Pancreas (tissue), 10 donors: ENCODE data around the gene SUB1. TPM values are rescaled to one million over a fixed set of nuclear protein-coding genes. Genes with fewer than 3 reads are reported as not detected.

ENCODE experiments used
- ATAC-seq, 4 donors: fragments of 200-7000 bp; cut with Tn5 transposase; one replicate each; pipeline versions ENCODE4 v1.8.0 to v1.9.1; 2020; ENCODE audit warnings: mild to moderate bottlenecking in 4 of 4, moderate library complexity in 4 of 4
- DNase-seq, 6 donors: peaks; one replicate each; pipeline ENCODE4 v3.0.0-alpha.2; 2020
- FAIRE-seq: peaks from 2 replicates; lab custom pipeline; 2012; peaks lifted over from hg19 to GRCh38; lab: Jason Lieb, UNC
- H3K27ac ChIP-seq, 4 donors: fragments of 200-600 bp; sonication (generic); 1 replicate in 3 of 4; 2 replicates in 1 of 4; pipeline versions ENCODE4 v1.5.0 to v1.8.0; 2020
- H3K27me3 ChIP-seq, 4 donors: fragments of 200-600 bp; one replicate each; pipeline ENCODE4 v1.8.0; 2021
- H3K36me3 ChIP-seq, 3 donors: fragments of 200-600 bp; sonication (generic) in 1 of 3; one replicate each; pipeline versions ENCODE4 v1.5.0 to v1.8.0; 2020 to 2021
- H3K4me1 ChIP-seq, 3 donors: fragments of 200-600 bp; one replicate each; pipeline ENCODE4 v1.8.0; 2021
- H3K4me3 ChIP-seq, 4 donors: fragments of 200-600 bp; sonication (generic) in 2 of 4; one replicate each; pipeline versions ENCODE4 v1.5.0 to v1.8.0; 2020 to 2021
- H3K9me3 ChIP-seq, 4 donors: fragments of 200-600 bp; one replicate each; pipeline ENCODE4 v1.8.0; 2021
- WGBS, 2 donors: extraction: QIAGEN DNeasy Blood & Tissue Kit; methylation state at CpG; one replicate each; pipeline ENCODE4 v1.1.7; 2013; 5-methylcytosine and 5-hydroxymethylcytosine counted together
- intact Hi-C, 3 donors: fragments of 100-400 bp; cut with DNase I; formaldehyde crosslinking; loops; one replicate each; pipeline versions ENCODE4 v1.11.1 to v1.14.2; 2022
- polyA plus RNA-seq, 2 donors: library from polyadenylated mRNA; stranded (reverse); fragments of 200-250 nt; gene quantifications; one replicate each; pipeline ENCODE4 v1.2.3, GENCODE V29; 2013
- total RNA-seq, 6 donors: library from RNA; stranded (reverse); fragmentation: NEBNext Ultra II Directional in 4 of 6; extraction: Animal tissue kit (Norgen Biotek cat#: 25700) in 4 of 6; gene quantifications; one replicate each; pipeline versions ENCODE4 v1.2.1 to v1.2.4, GENCODE V29; 2021 to 2023
- TF ChIP-seq, protein P1 (sequence below), 4 donors: fragments of 200-600 bp; sonication (generic) in 3 of 4; IDR thresholded peaks; one replicate each; pipeline versions ENCODE4 v1.5.0 to v1.8.0; 2021; ENCODE audit warnings: antibody characterized with exemption in 4 of 4
- donor health status: healthy with polysubstance abuse.
- donor health status: DM: no; HTN: no; CAD: no; lungs with moderate emphysema.
- donor health status: DM: no; HTN: no; CAD: no.
- donor health status: control.
- donor health status: control.
- donor health status: Bipolar disorder and iron deficiency.
- donor health status: DM: yes; HTN: yes; CAD: no.
- donor health status: DM: no; HTN: no; CAD: no.
- donor health status: DM: no; HTN: no; CAD: no.
- donor health status: DM: yes; HTN: yes; CAD: no.

Gene SUB1
- total and polyA plus RNA-seq, 8 donors: 42.5 to 91.7 (median 62.2) TPM

DNA sequence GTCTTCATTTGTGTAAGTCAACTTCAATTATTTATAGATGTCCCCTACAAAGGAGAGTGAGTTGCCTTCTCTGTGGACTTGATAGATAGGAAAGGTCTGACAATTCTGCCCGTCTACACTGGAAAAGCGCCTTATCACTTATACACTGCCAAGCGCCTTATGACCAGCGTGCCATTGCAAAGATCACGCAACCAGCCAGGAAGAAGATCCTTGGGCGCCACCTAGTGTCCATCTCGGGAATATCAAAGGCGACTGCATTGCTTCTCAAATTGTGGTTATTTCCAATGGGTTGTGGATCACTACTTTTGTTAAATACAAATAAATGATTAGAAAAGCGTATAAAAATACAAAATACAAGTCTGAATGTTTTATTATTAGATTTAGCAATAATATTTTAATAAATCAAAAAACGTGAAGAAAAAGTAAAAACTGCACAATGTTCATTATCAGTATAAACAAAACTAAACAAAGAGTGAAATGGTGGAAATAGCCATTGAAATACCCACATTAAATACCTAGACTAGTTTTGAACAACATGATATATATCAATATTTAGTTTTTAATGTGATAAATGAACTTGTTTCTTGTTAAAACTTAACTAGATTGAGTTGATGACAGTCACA, 27.8 kb downstream of the SUB1 start:
- DNase-seq: peak; percentile 54 to 91 (median 78)
- no peak overlapping the region for H3K27ac ChIP-seq
- peaks cover 0 to 4% (median 0%) of the 10 kb centered on the region in 3 donors for H3K4me1 ChIP-seq
- whole genome bisulfite sequencing, 2 donors: 2 to 6% methylated on average over 10 of the region's 10 CpGs
- H3K27me3 ChIP-seq: no peaks in the 10 kb centered on the region
- H3K36me3 ChIP-seq: no peaks in the 10 kb centered on the region
- no peak overlapping the region for H3K4me3 ChIP-seq
- TF ChIP-seq, protein P1, sequence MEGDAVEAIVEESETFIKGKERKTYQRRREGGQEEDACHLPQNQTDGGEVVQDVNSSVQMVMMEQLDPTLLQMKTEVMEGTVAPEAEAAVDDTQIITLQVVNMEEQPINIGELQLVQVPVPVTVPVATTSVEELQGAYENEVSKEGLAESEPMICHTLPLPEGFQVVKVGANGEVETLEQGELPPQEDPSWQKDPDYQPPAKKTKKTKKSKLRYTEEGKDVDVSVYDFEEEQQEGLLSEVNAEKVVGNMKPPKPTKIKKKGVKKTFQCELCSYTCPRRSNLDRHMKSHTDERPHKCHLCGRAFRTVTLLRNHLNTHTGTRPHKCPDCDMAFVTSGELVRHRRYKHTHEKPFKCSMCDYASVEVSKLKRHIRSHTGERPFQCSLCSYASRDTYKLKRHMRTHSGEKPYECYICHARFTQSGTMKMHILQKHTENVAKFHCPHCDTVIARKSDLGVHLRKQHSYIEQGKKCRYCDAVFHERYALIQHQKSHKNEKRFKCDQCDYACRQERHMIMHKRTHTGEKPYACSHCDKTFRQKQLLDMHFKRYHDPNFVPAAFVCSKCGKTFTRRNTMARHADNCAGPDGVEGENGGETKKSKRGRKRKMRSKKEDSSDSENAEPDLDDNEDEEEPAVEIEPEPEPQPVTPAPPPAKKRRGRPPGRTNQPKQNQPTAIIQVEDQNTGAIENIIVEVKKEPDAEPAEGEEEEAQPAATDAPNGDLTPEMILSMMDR (IDR thresholded peaks at IDR 0.05): peak; percentile 75 to 87 (median 78)
- no peaks in the 10 kb centered on the region for H3K9me3 ChIP-seq
- peak; percentile 88 for FAIRE-seq
- peak; percentile 84 to 98 (median 94) for ATAC-seq
- intact Hi-C loops: loop anchor here in 2 of 3 donors (10.0 kb wide), 2 partner anchors 118 to 128 kb away; no protein-coding TSS in a partner anchor

GRCh38 chr5:32615236-32615635, 29.9 kb downstream of the SUB1 start:
- Histone ChIP-seq H3K36me3 (no peaks in the 10 kb centered on the region), H3K27ac (no peak overlapping the region), H3K9me3 (no peaks in the 10 kb centered on the region), H3K27me3 (no peaks in the 10 kb centered on the region), H3K4me1 (peaks cover 0 to 4% (median 0%) of the 10 kb centered on the region in 3 donors), H3K4me3 (no peak overlapping the region)
- WGBS, 2 donors: 41 to 48% methylated on average over 3 of the region's 3 CpGs
- ATAC-seq (no peak), FAIRE-seq (no peak), DNase-seq (no peak)
- intact Hi-C loops: loop anchor here in 2 of 3 donors (10.0 kb wide), 2 partner anchors 120 to 130 kb away; no protein-coding TSS in a partner anchor
- TF ChIP-seq, protein P1 (IDR thresholded peaks at IDR 0.05): no peak

DNA sequence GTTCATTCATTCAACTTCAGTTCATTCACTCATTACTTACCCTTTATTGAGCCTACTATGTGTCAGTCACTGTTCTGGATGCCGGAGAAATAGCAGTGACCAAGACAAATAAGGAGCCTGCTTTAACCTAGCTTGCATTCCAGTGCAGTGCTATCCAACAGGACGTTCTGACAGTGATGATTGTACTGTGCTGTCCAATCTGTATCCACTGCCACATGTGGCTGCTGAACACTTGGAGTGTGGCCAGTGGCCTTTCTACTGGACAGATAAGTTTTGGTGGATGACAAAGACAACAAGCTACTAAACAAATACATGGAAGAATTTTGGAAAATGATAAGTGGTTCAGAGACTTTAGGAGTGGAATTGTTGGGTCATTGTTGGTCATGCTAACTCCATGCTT, 33.6 kb downstream of the SUB1 start:
- H3K27me3 ChIP-seq: no peaks in the 10 kb centered on the region
- no peak for ATAC-seq
- H3K4me1 ChIP-seq: no peaks in the 10 kb centered on the region
- no peak for DNase-seq
- TF ChIP-seq, protein P1 (IDR thresholded peaks at IDR 0.05): no peak
- FAIRE-seq: no peak
- intact Hi-C loops: loop anchor here in 2 of 3 donors (10.0 kb wide), 2 partner anchors 124 to 134 kb away; no protein-coding TSS in a partner anchor
- no peaks in the 10 kb centered on the region for H3K36me3 ChIP-seq
- H3K9me3 ChIP-seq: no peaks in the 10 kb centered on the region
- WGBS, 2 donors: 53 to 63% methylated on average over 2 of the region's 2 CpGs
- H3K4me3 ChIP-seq: no peak overlapping the region
- H3K27ac ChIP-seq: no peak overlapping the region

- no peak overlapping the region for H3K27ac ChIP-seq
These were observed 35.9 kb downstream of the SUB1 start for GRCh38 chr5:32621256-32621655.

More at GRCh38 chr5:32621256-32621655, 35.9 kb downstream of the SUB1 start:
- Histone ChIP-seq H3K4me3 (no peak overlapping the region), H3K9me3 (no peaks in the 10 kb centered on the region), H3K4me1 (no peaks in the 10 kb centered on the region), H3K36me3 (no peaks in the 10 kb centered on the region), H3K27me3 (no peaks in the 10 kb centered on the region)
- FAIRE-seq (no peak), ATAC-seq (no peak), DNase-seq (no peak)
- TF ChIP-seq, protein P1 (IDR thresholded peaks at IDR 0.05): no peak
- 69 to 70% methylated on average over 8 of the region's 8 CpGs for WGBS, 2 donors
- intact Hi-C loops: no loop called here
